DND-41 (cell line): Measurements from ENCODE around the gene OR13C9.
"Not testable (repeated sequence)": the region's sequence is repeated elsewhere in the genome, so short reads cannot be mapped to it uniquely, and the experiment has no call there.

Experiments used
- ATAC-seq: fragments of 200-7000 bp; cut with Tn5 transposase; 3 replicates; pipeline ENCODE4 v1.9.1; 2021; ENCODE audit warnings: low read depth; ENCODE audit not compliant: insufficient read depth
- DNase-seq: peaks from one replicate; pipeline ENCODE4 v3.0.0-alpha.2; 2020
- H2AFZ ChIP-seq: 2 replicates; pipeline ENCODE4 v1.6.0; 2012; ENCODE audit warnings: low read depth, low read length
- H3K27ac ChIP-seq: 2 replicates; pipeline ENCODE4 v1.5.1; 2012; ENCODE audit warnings: low read length, inconsistent platforms
- H3K27me3 ChIP-seq: fragments of 200-600 bp; sonication (generic); 2 replicates; pipeline ENCODE4 v1.6.0; 2012; ENCODE audit warnings: low read length, mild to moderate bottlenecking, inconsistent platforms; ENCODE audit not compliant: insufficient read depth, poor library complexity
- H3K36me3 ChIP-seq: 2 replicates; pipeline ENCODE4 v1.5.1; 2012; ENCODE audit warnings: low read length, inconsistent platforms; ENCODE audit not compliant: insufficient read depth
- H3K4me1 ChIP-seq: 2 replicates; pipeline ENCODE4 v1.5.1; 2012; ENCODE audit warnings: mild to moderate bottlenecking, low read length; ENCODE audit not compliant: insufficient read depth
- H3K4me2 ChIP-seq: 2 replicates; pipeline ENCODE4 v1.6.0; 2012; ENCODE audit warnings: mild to moderate bottlenecking, moderate library complexity, low read length, inconsistent platforms; ENCODE audit not compliant: insufficient read depth
- H3K4me3 ChIP-seq, 2 experiments: fragments of 200-600 bp in 1 of 2; shearing (Covaris generic) in 1 of 2; 2 replicates each; pipeline ENCODE4 v1.5.1; 2012 to 2016; ENCODE audit warnings: inconsistent platforms in 2 of 2, low read length in 2 of 2, mild to moderate bottlenecking in 2 of 2, low read depth in 1 of 2, moderate library complexity in 1 of 2
- H3K79me2 ChIP-seq: 2 replicates; pipeline ENCODE4 v1.6.0; 2012; ENCODE audit warnings: low read length, inconsistent platforms; ENCODE audit not compliant: insufficient read depth
- H3K9ac ChIP-seq: 2 replicates; pipeline ENCODE4 v1.6.0; 2012; ENCODE audit warnings: low read depth, mild to moderate bottlenecking, inconsistent platforms, low read length, moderate library complexity
- H3K9me3 ChIP-seq: 2 replicates; pipeline ENCODE4 v1.5.1; 2012; ENCODE audit warnings: low read length, moderate library complexity, mild to moderate bottlenecking, inconsistent platforms; ENCODE audit not compliant: insufficient read depth, severe bottlenecking
- H4K20me1 ChIP-seq: 2 replicates; pipeline ENCODE4 v1.6.0; 2012; ENCODE audit warnings: low read length; ENCODE audit not compliant: insufficient read depth
- EZH2 ChIP-seq: IDR thresholded peaks from 3 replicates; pipeline ENCODE4 v1.6.1; 2012; ENCODE audit warnings: borderline replicate concordance, low read depth, mild to moderate bottlenecking, moderate library complexity, low read length, inconsistent platforms; ENCODE audit not compliant: severe bottlenecking
- TF ChIP-seq, protein P1 (sequence below): IDR thresholded peaks from 2 replicates; pipeline ENCODE4 v1.5.1; 2012; ENCODE audit warnings: borderline replicate concordance, low read length, moderate library complexity, mild to moderate bottlenecking; ENCODE audit not compliant: poor library complexity, severe bottlenecking; ENCODE audit errors: extremely low read depth

The OR13C9 gene

GRCh38 chr9:104633976-104634520, 16.0 kb upstream of the OR13C9 start:
- ATAC-seq (no peak), DNase-seq (no peak)
- no peaks in the 10 kb centered on the region for H3K27me3 ChIP-seq
- H3K9ac ChIP-seq = no peak overlapping the region
- no peak overlapping the region for H3K4me2 ChIP-seq
- no peak for TF ChIP-seq EZH2
- TF ChIP-seq, protein P1, sequence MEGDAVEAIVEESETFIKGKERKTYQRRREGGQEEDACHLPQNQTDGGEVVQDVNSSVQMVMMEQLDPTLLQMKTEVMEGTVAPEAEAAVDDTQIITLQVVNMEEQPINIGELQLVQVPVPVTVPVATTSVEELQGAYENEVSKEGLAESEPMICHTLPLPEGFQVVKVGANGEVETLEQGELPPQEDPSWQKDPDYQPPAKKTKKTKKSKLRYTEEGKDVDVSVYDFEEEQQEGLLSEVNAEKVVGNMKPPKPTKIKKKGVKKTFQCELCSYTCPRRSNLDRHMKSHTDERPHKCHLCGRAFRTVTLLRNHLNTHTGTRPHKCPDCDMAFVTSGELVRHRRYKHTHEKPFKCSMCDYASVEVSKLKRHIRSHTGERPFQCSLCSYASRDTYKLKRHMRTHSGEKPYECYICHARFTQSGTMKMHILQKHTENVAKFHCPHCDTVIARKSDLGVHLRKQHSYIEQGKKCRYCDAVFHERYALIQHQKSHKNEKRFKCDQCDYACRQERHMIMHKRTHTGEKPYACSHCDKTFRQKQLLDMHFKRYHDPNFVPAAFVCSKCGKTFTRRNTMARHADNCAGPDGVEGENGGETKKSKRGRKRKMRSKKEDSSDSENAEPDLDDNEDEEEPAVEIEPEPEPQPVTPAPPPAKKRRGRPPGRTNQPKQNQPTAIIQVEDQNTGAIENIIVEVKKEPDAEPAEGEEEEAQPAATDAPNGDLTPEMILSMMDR = no peak
- H3K9me3 ChIP-seq = no peaks in the 10 kb centered on the region
- no peaks in the 10 kb centered on the region for H3K4me1 ChIP-seq
- no peak overlapping the region for H3K27ac ChIP-seq
- no peaks in the 10 kb centered on the region for H3K36me3 ChIP-seq
- H3K4me3 ChIP-seq = no peak overlapping the region
- no peak overlapping the region for H2AFZ ChIP-seq
- no peaks in the 10 kb centered on the region for H3K79me2 ChIP-seq
- no peaks in the 10 kb centered on the region for H4K20me1 ChIP-seq

DNA sequence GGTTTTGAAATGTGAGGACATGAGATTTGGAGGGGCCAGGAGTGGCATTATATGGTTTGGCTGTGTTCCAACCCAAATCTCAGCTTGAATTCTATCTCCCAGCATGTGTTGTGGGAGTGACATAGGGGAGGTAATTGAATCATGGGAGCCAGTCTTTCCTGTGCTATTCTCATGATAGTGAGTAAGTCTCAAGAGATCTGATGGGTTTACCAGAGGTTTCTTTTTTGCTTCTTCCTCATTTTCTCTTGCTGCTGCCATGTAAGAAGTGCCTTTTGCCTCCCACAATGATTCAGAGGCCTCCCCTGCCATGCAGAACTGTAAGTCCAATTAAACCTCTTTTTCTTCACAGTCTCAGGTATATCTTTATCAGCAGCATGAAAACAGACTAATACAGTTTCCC, 8.0 kb upstream of the OR13C9 start:
- H3K27me3 ChIP-seq, ATAC-seq, H3K4me2 ChIP-seq, H3K79me2 ChIP-seq, H4K20me1 ChIP-seq, H3K4me3 ChIP-seq, H3K27ac ChIP-seq, H2AFZ ChIP-seq, H3K4me1 ChIP-seq, H3K9ac ChIP-seq, H3K9me3 ChIP-seq, DNase-seq, H3K36me3 ChIP-seq: not testable (repeated sequence)

- Histone ChIP-seq H3K4me3 (no peak overlapping the region), H3K27ac (no peak overlapping the region), H3K79me2 (no peaks in the 10 kb centered on the region), H3K9ac (no peak overlapping the region), H3K36me3 (no peaks in the 10 kb centered on the region), H2AFZ (no peak overlapping the region), H3K4me1 (no peaks in the 10 kb centered on the region), H4K20me1 (no peaks in the 10 kb centered on the region), H3K4me2 (no peak overlapping the region), H3K27me3 (no peaks in the 10 kb centered on the region), H3K9me3 (no peaks in the 10 kb centered on the region)
- DNase-seq (no peak), ATAC-seq (no peak)
- TF ChIP-seq, protein P1 = no peak
- no peak for TF ChIP-seq EZH2
Measured at GRCh38 chr9:104617418-104617817, 586 bp downstream of the OR13C9 start.

DNA sequence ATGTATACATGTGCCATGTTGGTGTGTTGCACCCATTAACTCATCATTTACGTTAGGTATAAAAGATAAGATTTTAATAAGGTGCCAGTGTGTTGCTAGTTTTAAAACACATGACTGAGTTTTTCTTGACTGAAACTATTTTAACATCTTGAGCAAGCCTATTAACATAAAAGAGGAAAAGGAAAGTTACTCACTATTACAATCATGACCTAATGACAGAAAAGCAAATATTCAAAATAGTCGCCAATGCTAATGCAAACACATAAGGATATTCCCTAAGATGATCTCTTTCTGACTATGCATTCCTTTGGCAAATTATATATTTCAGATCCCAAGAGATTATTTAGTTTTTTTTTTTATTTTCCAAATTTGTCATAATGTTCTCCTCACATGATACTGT, 6.8 kb downstream of the OR13C9 start:
- DNase-seq (no peak), ATAC-seq (no peak)
- Histone ChIP-seq H2AFZ (no peak overlapping the region), H3K4me2 (no peak overlapping the region), H4K20me1 (no peaks in the 10 kb centered on the region), H3K36me3 (no peaks in the 10 kb centered on the region), H3K9me3 (no peaks in the 10 kb centered on the region), H3K4me3 (no peak overlapping the region), H3K9ac (no peak overlapping the region), H3K79me2 (no peaks in the 10 kb centered on the region), H3K27me3 (no peaks in the 10 kb centered on the region), H3K4me1 (no peaks in the 10 kb centered on the region), H3K27ac (no peak overlapping the region)
- TF ChIP-seq EZH2 = no peak
- TF ChIP-seq, protein P1 = no peak
